HepG2 (cell line): ENCODE results near the gene AHCYL2. TPM values are rescaled to one million over a fixed set of nuclear protein-coding genes. Genes with fewer than 3 reads are reported as not detected.

Source experiments
- ATAC-seq: fragments of 200-7000 bp; cut with Tn5 transposase; 3 replicates; pipeline ENCODE4 v1.9.1; 2020; ENCODE audit warnings: mild to moderate bottlenecking, moderate library complexity
- BruUV-seq: library from RNA; stranded (reverse); fragments of 400-500 nt; replicated peaks from 2 replicates; lab custom pipeline; 2021; lab: Mats Ljungman, UMichigan
- CTCF ChIA-PET: fragments of 300-600 bp; formaldehyde crosslinking; extraction: SDS; loops from one replicate; lab custom pipeline; 2021; ENCODE audit warnings: low total read pairs, inconsistent platforms, low intra/inter-chr PET ratio; lab: Yijun Ruan, JAX
- POLR2A ChIA-PET: fragments of 350-600 bp; sonication (Branson Sonifier 250); formaldehyde crosslinking; loops from one replicate; lab custom pipeline; 2020; ENCODE audit warnings: antibody characterized with exemption, inconsistent platforms; lab: Yijun Ruan, JAX
- DNase-seq: peaks from one replicate; pipeline ENCODE4 v3.0.0-alpha.2; 2015; ENCODE audit warnings: low spot score
- FAIRE-seq: peaks from 3 replicates; lab custom pipeline; 2011; peaks lifted over from hg19 to GRCh38; lab: Jason Lieb, UNC
- H2AFZ ChIP-seq: one replicate; pipeline ENCODE4 v1.6.1; 2011; ENCODE audit warnings: low read length, inconsistent platforms
- H3K27ac ChIP-seq: fragments of 300-600 bp; 3 replicates; pipeline ENCODE4 v1.8.0; 2011; ENCODE audit warnings: mixed run types, mild to moderate bottlenecking, mixed read lengths, low read length, inconsistent platforms; ENCODE audit not compliant: insufficient read depth; ENCODE audit errors: extremely low read length
- H3K27me3 ChIP-seq, 2 experiments: fragments of 200-600 bp in 1 of 2; 2 replicates in 1 of 2; 3 replicates in 1 of 2; pipeline versions ENCODE4 v1.6.0 to v1.8.0; 2011; ENCODE audit warnings: low read length in 2 of 2, mild to moderate bottlenecking in 2 of 2, moderate library complexity in 2 of 2, inconsistent platforms in 1 of 2; ENCODE audit not compliant: insufficient read depth in 2 of 2, control insufficient read depth in 1 of 2
- H3K36me3 ChIP-seq, 2 experiments: fragments of 200-600 bp in 1 of 2; replicated peaks in 1 of 2; 2 replicates in 1 of 2; 3 replicates in 1 of 2; pipeline versions ENCODE4 v1.5.1 to v1.8.0; 2011; ENCODE audit warnings: low read length in 2 of 2, inconsistent platforms in 1 of 2; ENCODE audit not compliant: insufficient read depth in 2 of 2, control insufficient read depth in 1 of 2
- H3K4me1 ChIP-seq: 2 replicates; pipeline ENCODE4 v1.5.1; 2012; ENCODE audit warnings: low read length, inconsistent platforms; ENCODE audit not compliant: insufficient read depth
- H3K4me2 ChIP-seq: 2 replicates; pipeline ENCODE4 v1.6.0; 2011; ENCODE audit warnings: low read depth, low read length, inconsistent platforms
- H3K4me3 ChIP-seq, 3 experiments: fragments of 200-600 bp in 1 of 3; sonication (generic), shearing (Covaris generic) in 1 of 3; replicated peaks in 1 of 3; 2 replicates each; pipeline ENCODE4 v1.5.1; 2011 to 2016; ENCODE audit warnings: low read length in 3 of 3, inconsistent platforms in 2 of 3, low read depth in 2 of 3, mild to moderate bottlenecking in 2 of 3, control low read depth in 1 of 3, mixed read lengths in 1 of 3; ENCODE audit not compliant: insufficient read depth in 1 of 3
- H3K79me2 ChIP-seq: one replicate; pipeline ENCODE4 v1.6.1; 2011; ENCODE audit warnings: low read length, inconsistent platforms; ENCODE audit not compliant: insufficient read depth
- H3K9ac ChIP-seq: 2 replicates; pipeline ENCODE4 v1.6.0; 2011; ENCODE audit warnings: mild to moderate bottlenecking, low read depth, low read length, inconsistent platforms; ENCODE audit not compliant: insufficient read depth
- H3K9me3 ChIP-seq: 2 replicates; pipeline ENCODE4 v1.5.1; 2012; ENCODE audit warnings: mild to moderate bottlenecking, low read length
- H4K20me1 ChIP-seq: 2 replicates; pipeline ENCODE4 v1.6.0; 2011; ENCODE audit warnings: inconsistent platforms, mild to moderate bottlenecking, low read length, moderate library complexity; ENCODE audit not compliant: insufficient read depth
- ASH2L ChIP-seq: fragments of 300-600, 200-600 bp; sonication (generic); IDR thresholded peaks from 2 replicates; pipeline ENCODE4 v1.7.0; 2017; ENCODE audit warnings: low read depth, mild to moderate bottlenecking, moderate library complexity, mixed read lengths, low read length; ENCODE audit not compliant: insufficient read length
- DNMT1 ChIP-seq: sonication (generic); formaldehyde crosslinking; IDR thresholded peaks from 2 replicates; pipeline ENCODE4 v1.5.1; 2020; ENCODE audit warnings: mild to moderate bottlenecking, missing genetic modification reagents
- HMG20B ChIP-seq: conservative IDR thresholded peaks from 2 replicates; pipeline ENCODE4 v1.6.1; 2016; ENCODE audit warnings: missing genetic modification reagents, missing compliant biosample characterization
- NFE2L2 ChIP-seq: fragments of 150-350 bp; IDR thresholded peaks from 2 replicates; pipeline ENCODE4 v1.6.1; 2014; ENCODE audit warnings: low read length
- NFIB ChIP-seq: sonication (generic); formaldehyde crosslinking; IDR thresholded peaks from 2 replicates; pipeline ENCODE4 v1.9.0; 2021; ENCODE audit warnings: missing genetic modification reagents, mild to moderate bottlenecking, borderline replicate concordance
- TFE3 ChIP-seq: IDR thresholded peaks from 2 replicates; pipeline ENCODE4 v1.6.1; 2016
- TSC22D2 ChIP-seq: sonication (generic); formaldehyde crosslinking; IDR thresholded peaks from 2 replicates; pipeline ENCODE4 v1.5.1; 2020; ENCODE audit warnings: missing genetic modification reagents, mild to moderate bottlenecking, borderline replicate concordance
- ZBTB38 ChIP-seq: sonication (generic); formaldehyde crosslinking; IDR thresholded peaks from 2 replicates; pipeline ENCODE4 v1.5.1; 2020; ENCODE audit warnings: mild to moderate bottlenecking, missing genetic modification reagents
- ZNF24 ChIP-seq: fragments of 450-650 bp; IDR thresholded peaks from 2 replicates; pipeline ENCODE4 v1.6.1; 2017; ENCODE audit warnings: antibody characterized with exemption, mild to moderate bottlenecking
- ZNF275 ChIP-seq: sonication (generic); formaldehyde crosslinking; IDR thresholded peaks from 2 replicates; pipeline ENCODE4 v1.8.0; 2022; ENCODE audit warnings: missing genetic modification reagents, mild to moderate bottlenecking, inconsistent platforms, borderline replicate concordance
- ZSCAN12 ChIP-seq: sonication (generic); formaldehyde crosslinking; IDR thresholded peaks from 2 replicates; pipeline ENCODE4 v1.9.0; 2021; ENCODE audit warnings: mild to moderate bottlenecking, missing genetic modification reagents
- WGBS: methylation state at CpG from one replicate; pipeline ENCODE4 v1.1.6; 2017; ENCODE audit warnings: low lambda C conversion rate; 5-methylcytosine and 5-hydroxymethylcytosine counted together
- in situ Hi-C: cut with HindIII; loops from 2 replicates; pipeline ENCODE4 v1.10.0; 2017; ENCODE audit warnings: low pct_unique_long_range_greater_than_20kb; ENCODE audit not compliant: extremely low pct_ligation_motif_present
- intact Hi-C: fragments of 100-400 bp; cut with micrococcal nuclease; formaldehyde crosslinking; loops from one replicate; pipeline ENCODE4 v1.10.0; 2022; ENCODE audit not compliant: unreplicated experiment
- polyA plus RNA-seq, 8 experiments: library from polyadenylated mRNA; depleted of rRNA in 3 of 8; stranded (reverse) in 7 of 8; unstranded in 1 of 8; fragments of >200 nt; fragmentation: Illumina TruSeq in 4 of 8; extraction: Trizol in 4 of 8; gene quantifications; 2 replicates each; pipeline versions ENCODE4 v1.2.1 to v1.2.3, GENCODE V29; 2011 to 2016; ENCODE audit warnings: low read depth in 4 of 8, missing spikeins in 1 of 8, mixed read lengths in 1 of 8; ENCODE audit not compliant: insufficient read depth in 1 of 8
- total RNA-seq, 5 experiments: library from RNA; depleted of rRNA; stranded (reverse); fragments of >200 nt; fragmentation: Illumina TruSeq; extraction: Trizol; gene quantifications; 2 replicates each; pipeline ENCODE4 v1.2.3, GENCODE V29; 2016; ENCODE audit warnings: low read depth in 1 of 5
- TF ChIP-seq, protein P1 (sequence below): sonication (generic); formaldehyde crosslinking; IDR thresholded peaks from 2 replicates; pipeline ENCODE4 v1.4.0; 2020; ENCODE audit warnings: missing genetic modification reagents, borderline replicate concordance

Gene AHCYL2
- total and polyA plus RNA-seq, 2 of the 13 experiments (the other 11 are each of a cell fraction or from before 2014, with no cell fraction given): 9.5 to 14.7 TPM

- FAIRE-seq (no peak), ATAC-seq (no peak), DNase-seq (no peak)
- Histone ChIP-seq H3K4me1 (peaks cover 18% of the 10 kb centered on the region), H3K9me3 (no peaks in the 10 kb centered on the region), H3K4me3 (no peak overlapping the region), H2AFZ (no peak overlapping the region), H4K20me1 (no peaks in the 10 kb centered on the region; the same call in 1 of the 2 replicates), H3K27ac (no peak overlapping the region), H3K27me3 (no peaks in the 10 kb centered on the region), H3K79me2 (no peaks in the 10 kb centered on the region), H3K36me3 (peaks cover 11 to 26% of the 10 kb centered on the region in 2 experiments; a peak in 4 of 5 replicates), H3K9ac (no peak overlapping the region), H3K4me2 (no peak overlapping the region)
- no TSS peak for BruUV-seq
- CTCF ChIA-PET: no interaction called here
- in situ Hi-C loops (loop anchor here (5.0 kb wide), 1 partner anchor 50 kb away; no protein-coding TSS in a partner anchor), intact Hi-C loops (no loop called here)
- WGBS: 100% methylated on average over 2 of the region's 4 CpGs
- POLR2A ChIA-PET: no interaction called here
- TF ChIP-seq ZNF24 (no peak), DNMT1 (CRISPR knock-in tag) (no peak), ZNF275 (CRISPR knock-in tag) (no peak), NFE2L2 (no peak), NFIB (CRISPR knock-in tag) (no peak), HMG20B (no peak), ZSCAN12 (CRISPR knock-in tag) (no peak)
Observed at GRCh38 chr7:129212596-129212995, 12.2 kb upstream of the AHCYL2 start.

- H3K79me2 ChIP-seq: no peaks in the 10 kb centered on the region
- no TSS peak for BruUV-seq
- H3K36me3 ChIP-seq: peaks cover 10 to 21% of the 10 kb centered on the region in 2 experiments; a peak in 4 of 5 replicates
- H2AFZ ChIP-seq: no peak overlapping the region
- peak overlapping the region; percentile 31 for H3K27ac ChIP-seq
- H4K20me1 ChIP-seq: no peaks in the 10 kb centered on the region; the same call in 1 of the 2 replicates
- H3K4me3 ChIP-seq: no peak overlapping the region
- H3K4me2 ChIP-seq: peak overlapping the region; percentile 41; the same call in 1 of the 2 replicates
- H3K4me1 ChIP-seq: peaks cover 27% of the 10 kb centered on the region
- 44% methylated on average over 14 of the region's 15 CpGs for WGBS
- H3K9ac ChIP-seq: no peak overlapping the region
- in situ Hi-C loops (loop anchor here (5.0 kb wide), 1 partner anchor 52 kb away; no protein-coding TSS in a partner anchor), intact Hi-C loops (loop anchor here (1.0 to 2.0 kb wide), 2 partner anchors 50 to 123 kb away; no protein-coding TSS in a partner anchor)
- no peaks in the 10 kb centered on the region for H3K27me3 ChIP-seq
- no peaks in the 10 kb centered on the region for H3K9me3 ChIP-seq
- ChIA-PET CTCF (interaction anchor here (1.7 kb wide), 1 partner anchor 50 kb away, joined by 8 read pairs; no protein-coding TSS in a partner anchor), POLR2A (interaction anchor here (0.9 to 1.5 kb wide), 4 partner anchors 10 to 122 kb away, joined by 3 to 4 read pairs (median 3); no protein-coding TSS in a partner anchor)
- FAIRE-seq: peak; percentile 89
- DNase-seq: peak; percentile 85
- peak; percentile 82 for ATAC-seq
- TF ChIP-seq ASH2L: no peak
- peak; percentile 66; the same call in 1 of the 2 replicates for TF ChIP-seq TFE3
- TF ChIP-seq, protein P1, sequence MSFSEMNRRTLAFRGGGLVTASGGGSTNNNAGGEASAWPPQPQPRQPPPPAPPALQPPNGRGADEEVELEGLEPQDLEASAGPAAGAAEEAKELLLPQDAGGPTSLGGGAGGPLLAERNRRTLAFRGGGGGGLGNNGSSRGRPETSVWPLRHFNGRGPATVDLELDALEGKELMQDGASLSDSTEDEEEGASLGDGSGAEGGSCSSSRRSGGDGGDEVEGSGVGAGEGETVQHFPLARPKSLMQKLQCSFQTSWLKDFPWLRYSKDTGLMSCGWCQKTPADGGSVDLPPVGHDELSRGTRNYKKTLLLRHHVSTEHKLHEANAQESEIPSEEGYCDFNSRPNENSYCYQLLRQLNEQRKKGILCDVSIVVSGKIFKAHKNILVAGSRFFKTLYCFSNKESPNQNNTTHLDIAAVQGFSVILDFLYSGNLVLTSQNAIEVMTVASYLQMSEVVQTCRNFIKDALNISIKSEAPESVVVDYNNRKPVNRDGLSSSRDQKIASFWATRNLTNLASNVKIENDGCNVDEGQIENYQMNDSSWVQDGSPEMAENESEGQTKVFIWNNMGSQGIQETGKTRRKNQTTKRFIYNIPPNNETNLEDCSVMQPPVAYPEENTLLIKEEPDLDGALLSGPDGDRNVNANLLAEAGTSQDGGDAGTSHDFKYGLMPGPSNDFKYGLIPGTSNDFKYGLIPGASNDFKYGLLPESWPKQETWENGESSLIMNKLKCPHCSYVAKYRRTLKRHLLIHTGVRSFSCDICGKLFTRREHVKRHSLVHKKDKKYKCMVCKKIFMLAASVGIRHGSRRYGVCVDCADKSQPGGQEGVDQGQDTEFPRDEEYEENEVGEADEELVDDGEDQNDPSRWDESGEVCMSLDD: no peak
- TF ChIP-seq ZBTB38 (CRISPR knock-in tag): 0 out of 2 replicates have a peak, but pooled peaks have one; percentile 15
- TF ChIP-seq TSC22D2: no peak
Observed at GRCh38 chr7:129213828-129214227, 11.0 kb upstream of the AHCYL2 start.
